NCI-H345 (cell line): Measurements from ENCODE around the gene MFAP5.
"Not testable (repeated sequence)": the region's sequence is repeated elsewhere in the genome, so short reads cannot be mapped to it uniquely, and the experiment has no call there.

Experiments used
- DNase-seq: peaks from one replicate; lab custom pipeline; 2025; lab: John Stamatoyannopoulos, UW

Gene MFAP5

GRCh38 chr12:8629486-8630033, 33.1 kb downstream of the MFAP5 start:
- no peak for DNase-seq

GRCh38 chr12:8628731-8629130, 33.9 kb downstream of the MFAP5 start:
- DNase-seq, result no peak

DNA sequence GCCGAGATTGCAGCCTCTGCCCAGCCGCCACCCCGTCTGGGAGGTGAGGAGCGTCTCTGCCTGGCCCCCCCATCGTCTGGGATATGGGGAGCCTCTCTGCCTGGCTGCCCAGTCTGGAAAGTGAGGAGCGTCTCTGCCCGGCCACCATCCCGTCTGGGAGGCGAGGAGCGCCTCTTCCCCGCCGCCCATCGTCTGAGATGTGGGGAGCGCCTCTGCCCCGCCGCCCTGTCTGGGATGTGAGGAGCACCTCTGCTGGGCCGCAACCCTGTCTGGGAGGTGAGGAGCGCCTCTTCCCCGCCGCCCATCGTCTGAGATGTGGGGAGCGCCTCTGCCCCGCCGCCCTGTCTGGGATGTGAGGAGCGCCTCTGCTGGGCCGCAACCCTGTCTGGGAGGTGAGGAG, 37.9 kb downstream of the MFAP5 start:
- DNase-seq, result not testable (repeated sequence)

DNA sequence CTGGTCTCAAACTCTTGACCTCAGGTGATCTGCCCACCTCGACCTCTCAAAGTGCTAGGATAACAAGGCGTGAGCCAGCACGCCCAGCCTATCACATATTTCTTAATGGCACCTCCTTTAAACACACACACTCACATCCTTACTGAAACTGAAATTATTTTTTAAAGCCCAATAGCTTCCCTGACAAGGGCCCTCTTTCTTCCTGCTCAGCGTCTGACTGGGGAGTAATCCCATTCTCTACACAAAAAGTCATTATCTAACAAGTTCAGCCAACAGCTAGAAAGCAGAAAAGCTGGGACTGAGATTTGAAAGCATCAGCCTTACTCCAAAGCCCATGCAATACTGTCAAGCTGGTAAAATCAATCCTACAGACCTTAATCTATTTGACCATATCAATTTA, 40.0 kb downstream of the MFAP5 start:
- no peak for DNase-seq

GRCh38 chr12:8615206-8615605, 47.4 kb downstream of the MFAP5 start:
- DNase-seq, result no peak

DNA sequence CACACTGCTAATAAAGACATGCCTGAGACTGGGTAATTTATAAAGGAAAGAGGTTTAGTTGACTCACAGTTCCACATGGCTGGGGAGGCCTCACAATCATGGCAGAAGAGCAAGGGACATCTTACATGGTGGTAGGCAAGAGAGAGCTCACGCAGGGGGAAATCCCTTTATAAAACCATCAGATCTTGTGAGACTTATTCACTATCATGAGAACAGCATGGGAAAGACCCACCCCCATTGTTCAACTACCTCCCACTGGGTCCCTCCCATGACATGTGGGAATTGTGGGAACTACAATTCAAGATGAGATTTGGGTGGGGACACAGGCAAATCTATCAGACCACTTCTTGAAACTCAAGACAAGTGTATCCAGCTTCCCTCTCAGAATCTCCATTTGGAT, 48.7 kb downstream of the MFAP5 start:
- DNase-seq, result not testable (repeated sequence)

GRCh38 chr12:8612629-8613028, 50.0 kb downstream of the MFAP5 start, which contains the start of gene AICDA:
Gene AICDA, minus strand, starts transcription at chr12:8612859. Its CDS starts 92 bp downstream, at chr12:8612767.
- DNase-seq, result no peak

DNA sequence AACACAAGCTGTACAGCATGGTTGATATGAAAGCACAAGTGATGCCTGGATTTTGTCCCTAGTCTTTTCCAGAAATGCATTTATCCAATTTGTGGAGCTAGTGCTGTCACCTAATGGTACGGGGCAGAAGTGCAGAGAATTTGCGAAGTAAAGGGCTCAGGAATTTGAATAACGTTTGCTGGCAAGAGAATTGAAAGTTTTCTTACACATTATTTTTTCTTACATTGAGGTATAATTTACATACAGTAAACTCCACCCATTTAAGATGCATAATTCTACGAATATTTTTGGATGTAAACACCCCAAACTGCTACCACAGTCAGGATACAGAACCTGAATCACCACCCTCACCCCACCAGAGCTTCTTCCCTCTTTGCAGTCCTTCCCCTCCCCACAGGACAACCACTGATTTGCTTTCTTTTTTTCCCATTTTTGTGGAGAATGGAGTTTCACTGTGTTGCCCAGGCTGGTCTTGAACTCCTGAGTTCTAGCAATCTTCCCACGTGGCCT, 53.5 kb downstream of the MFAP5 start:
- DNase-seq, result peak; percentile 30

DNA sequence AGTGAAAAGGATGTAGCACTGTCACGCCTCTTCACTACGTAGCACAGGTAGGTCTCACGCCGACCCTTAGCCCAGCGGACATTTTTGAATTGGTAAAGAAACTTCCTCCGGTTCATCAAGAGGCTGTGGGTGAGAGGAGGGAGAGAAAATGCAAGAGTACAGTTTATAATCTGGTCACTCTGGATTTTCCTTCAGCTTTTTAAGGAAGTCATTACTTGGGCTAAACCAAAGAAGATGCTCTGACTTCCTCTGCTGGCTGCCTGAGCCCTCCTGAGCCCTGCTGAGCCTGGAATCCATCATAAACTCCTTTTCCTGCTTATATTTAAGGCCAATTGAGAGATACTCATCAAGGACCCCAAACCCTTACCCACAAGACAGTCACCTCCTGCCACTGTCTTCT, 55.7 kb downstream of the MFAP5 start:
- no peak for DNase-seq

- no peak for DNase-seq
Observed at GRCh38 chr12:8605057-8605456, 57.6 kb downstream of the MFAP5 start.

- no peak for DNase-seq
Observed at GRCh38 chr12:8603856-8604255, 58.8 kb downstream of the MFAP5 start.

DNA sequence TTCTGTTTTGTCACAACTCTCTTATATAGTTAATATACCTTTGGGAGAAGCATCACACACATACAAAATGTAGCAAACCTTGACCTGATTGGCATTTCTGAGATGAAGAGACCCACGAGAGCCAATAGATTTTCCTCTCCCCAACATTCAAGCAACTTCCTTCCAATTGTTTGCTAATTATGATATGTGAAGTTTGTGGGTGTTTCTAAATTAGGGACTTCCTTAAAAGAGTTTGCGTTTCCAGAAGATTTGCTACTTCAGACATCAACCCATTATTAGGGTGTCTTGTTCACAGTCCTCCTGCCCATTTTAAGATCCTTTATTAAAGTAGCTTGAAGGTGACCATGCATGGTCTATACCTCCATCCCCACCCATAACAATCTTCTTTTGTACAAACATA, 59.3 kb downstream of the MFAP5 start:
- DNase-seq, result no peak

GRCh38 chr12:8596561-8596960, 66.1 kb downstream of the MFAP5 start:
- DNase-seq, result no peak
